K562 (cell line): ENCODE data around the gene GRIA4.

ENCODE experiments used
- FOXP1 ChIP-seq: sonication (generic); formaldehyde crosslinking; IDR thresholded peaks from 2 replicates; pipeline ENCODE4 v1.8.0; 2022; ENCODE audit warnings: mild to moderate bottlenecking, missing genetic modification reagents
- MAZ ChIP-seq, 2 experiments: fragments of 450-650 bp in 1 of 2; sonication (generic) in 1 of 2; formaldehyde crosslinking; IDR thresholded peaks in 1 of 2; conservative IDR thresholded peaks in 1 of 2; 2 replicates each; pipeline versions ENCODE4 v1.4.0 to v1.5.0; 2020; ENCODE audit warnings: mild to moderate bottlenecking in 1 of 2, missing genetic modification reagents in 1 of 2
- TRIM24 ChIP-seq, 2 experiments: fragments of 450-650 bp; IDR thresholded peaks; 2 replicates each; pipeline ENCODE4 v1.6.1; 2016
- U2AF2 ChIP-seq: fragments of 200-400 bp; formaldehyde crosslinking; optimal IDR thresholded peaks from 2 replicates; pipeline ENCODE3; 2017; ENCODE audit warnings: low read depth, mild to moderate bottlenecking, low read length
- TF ChIP-seq, protein P1 (sequence below), 3 experiments: IDR thresholded peaks in 2 of 3; conservative IDR thresholded peaks in 1 of 3; 2 replicates each; pipeline ENCODE4 v1.5.1; 2011 to 2012; ENCODE audit warnings: low read length in 3 of 3, mild to moderate bottlenecking in 3 of 3, control low read depth in 2 of 3, improper control_type of control experiment in 1 of 3, inconsistent platforms in 1 of 3, low read depth in 1 of 3, mixed read lengths in 1 of 3, moderate library complexity in 1 of 3; ENCODE audit not compliant: insufficient read depth in 2 of 3

DNA sequence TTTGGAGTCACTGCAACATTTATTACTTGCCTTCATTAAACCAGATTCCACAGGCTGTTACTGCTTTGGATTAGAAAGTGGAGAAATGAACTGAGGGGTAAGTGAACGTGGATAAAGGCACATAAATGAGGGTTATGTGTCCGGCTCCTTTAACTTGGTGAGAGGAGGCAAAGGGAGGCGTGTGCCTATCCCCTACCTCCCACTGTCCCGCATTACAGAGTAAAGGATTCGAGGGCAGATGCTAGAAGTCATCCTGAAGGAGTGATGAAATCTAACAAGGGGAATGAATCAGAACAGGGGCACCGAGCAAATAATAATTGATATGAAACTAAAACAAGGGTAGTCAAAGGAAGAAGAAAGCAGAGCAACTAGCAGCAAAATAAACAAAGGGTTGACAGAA is 147.2 kb downstream of the GRIA4 start:
- no peak for TF ChIP-seq MAZ (CRISPR knock-in tag; conservative IDR thresholded peaks at IDR 0.05 in 1 of 2, IDR thresholded peaks at IDR 0.05 in 1 of 2)
- TF ChIP-seq TRIM24 (IDR thresholded peaks at IDR 0.05), result no peak
- TF ChIP-seq, protein P1, sequence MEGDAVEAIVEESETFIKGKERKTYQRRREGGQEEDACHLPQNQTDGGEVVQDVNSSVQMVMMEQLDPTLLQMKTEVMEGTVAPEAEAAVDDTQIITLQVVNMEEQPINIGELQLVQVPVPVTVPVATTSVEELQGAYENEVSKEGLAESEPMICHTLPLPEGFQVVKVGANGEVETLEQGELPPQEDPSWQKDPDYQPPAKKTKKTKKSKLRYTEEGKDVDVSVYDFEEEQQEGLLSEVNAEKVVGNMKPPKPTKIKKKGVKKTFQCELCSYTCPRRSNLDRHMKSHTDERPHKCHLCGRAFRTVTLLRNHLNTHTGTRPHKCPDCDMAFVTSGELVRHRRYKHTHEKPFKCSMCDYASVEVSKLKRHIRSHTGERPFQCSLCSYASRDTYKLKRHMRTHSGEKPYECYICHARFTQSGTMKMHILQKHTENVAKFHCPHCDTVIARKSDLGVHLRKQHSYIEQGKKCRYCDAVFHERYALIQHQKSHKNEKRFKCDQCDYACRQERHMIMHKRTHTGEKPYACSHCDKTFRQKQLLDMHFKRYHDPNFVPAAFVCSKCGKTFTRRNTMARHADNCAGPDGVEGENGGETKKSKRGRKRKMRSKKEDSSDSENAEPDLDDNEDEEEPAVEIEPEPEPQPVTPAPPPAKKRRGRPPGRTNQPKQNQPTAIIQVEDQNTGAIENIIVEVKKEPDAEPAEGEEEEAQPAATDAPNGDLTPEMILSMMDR (IDR thresholded peaks at IDR 0.05 in 2 of 3, conservative IDR thresholded peaks at IDR 0.05 in 1 of 3; ENCODE audit: insufficient read depth in 2 of 3, low read depth in 1 of 3, low read length in 3 of 3), result no peak
- TF ChIP-seq FOXP1 (CRISPR knock-in tag), result no peak
- no peak for TF ChIP-seq U2AF2
